Measurements from ENCODE around the gene APOL6.
"Not testable (repeated sequence)": the region's sequence is repeated elsewhere in the genome, so short reads cannot be mapped to it uniquely, and the experiment has no call there.

GRCh38 chr22:35699852-35700251 lies 51.6 kb downstream of the APOL6 start:
- not testable (repeated sequence) for TF ChIP-seq CTCF (IDR thresholded peaks at IDR 0.05; ENCODE audit: low read depth, low read length); POLR2A (IDR thresholded peaks at IDR 0.05; ENCODE audit: extremely low read depth, insufficient read length)

All from NB4 (cell line).